Measurements from ENCODE around the gene VTA1.
"Not testable (repeated sequence)": the region's sequence is repeated elsewhere in the genome, so short reads cannot be mapped to it uniquely, and the experiment has no call there.

Gene VTA1

DNA sequence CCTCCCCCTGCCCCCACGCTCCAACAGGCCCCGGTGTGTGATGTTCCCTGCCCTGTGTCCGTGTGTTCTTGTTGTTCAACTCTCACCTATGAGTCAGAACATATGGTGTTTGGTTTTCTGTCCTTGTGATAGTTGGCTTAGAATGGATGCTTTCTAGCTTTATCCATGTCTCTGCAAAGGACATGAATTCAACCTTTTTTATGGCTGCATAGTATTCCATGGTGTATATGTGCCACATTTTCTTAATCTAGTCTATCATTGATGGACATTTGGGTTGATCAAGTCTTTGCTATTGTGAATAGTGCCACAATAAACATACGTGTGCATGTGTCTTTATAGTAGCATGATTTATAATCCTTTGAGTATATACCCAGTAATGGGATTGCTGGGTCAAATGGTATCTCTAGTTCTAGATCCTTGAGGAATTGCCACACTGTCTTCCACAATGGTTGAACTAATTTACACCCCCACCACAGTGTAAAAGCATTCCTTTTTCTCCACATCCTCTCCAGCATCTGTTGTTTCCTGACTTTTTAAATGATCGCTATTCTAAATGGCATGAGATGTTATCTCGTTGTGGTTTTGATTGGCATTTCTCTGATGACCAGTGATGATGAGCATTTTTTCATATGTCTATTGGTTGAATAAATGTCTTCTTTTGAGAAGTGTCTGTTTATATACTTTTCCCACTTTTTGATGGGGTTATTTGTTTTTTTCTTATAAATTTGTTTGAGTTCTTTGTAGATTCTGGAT lies 82.6 kb downstream of the VTA1 start:
- not testable (repeated sequence) for DNase-seq

DNA sequence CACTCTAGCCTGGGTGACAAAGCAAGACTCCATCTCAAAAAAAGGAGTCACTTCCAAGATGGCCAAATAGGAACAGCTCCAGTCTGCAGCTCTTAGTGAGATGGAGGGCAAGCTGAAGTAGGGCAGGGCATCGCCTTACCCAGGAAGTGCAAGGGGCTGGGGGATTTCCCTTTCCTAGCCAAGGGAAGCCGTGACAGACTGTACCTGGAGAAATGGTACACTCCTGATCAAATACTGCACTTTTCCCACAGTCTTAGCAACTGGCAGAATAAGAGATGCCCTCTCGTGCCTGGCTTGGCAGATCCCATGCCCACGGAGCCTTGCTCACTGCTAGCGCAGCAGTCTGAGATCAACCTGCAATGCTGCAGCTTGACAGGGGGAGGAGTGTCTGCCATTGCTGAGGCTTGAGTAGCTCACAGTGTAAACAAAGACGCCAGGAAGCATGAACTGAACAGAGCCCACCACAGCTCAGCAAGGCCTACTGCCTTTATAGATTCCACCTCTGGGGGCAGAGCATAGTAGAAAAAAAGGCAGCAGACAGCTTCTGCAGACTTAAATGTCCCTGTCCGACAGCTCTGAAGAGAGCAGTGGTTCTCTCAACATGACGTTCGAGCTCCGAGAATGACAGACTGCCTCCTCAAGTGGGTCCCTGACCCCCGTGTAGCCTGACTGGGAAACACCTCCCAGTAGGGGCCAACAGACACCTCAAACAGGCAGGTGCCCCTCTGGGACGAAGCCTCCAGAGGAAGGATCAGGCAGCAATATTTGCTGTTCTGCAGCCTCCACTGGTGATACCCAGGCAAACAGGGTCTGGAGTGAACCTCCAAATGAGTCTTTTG lies 85.4 kb downstream of the VTA1 start:
- not testable (repeated sequence) for DNase-seq

DNA sequence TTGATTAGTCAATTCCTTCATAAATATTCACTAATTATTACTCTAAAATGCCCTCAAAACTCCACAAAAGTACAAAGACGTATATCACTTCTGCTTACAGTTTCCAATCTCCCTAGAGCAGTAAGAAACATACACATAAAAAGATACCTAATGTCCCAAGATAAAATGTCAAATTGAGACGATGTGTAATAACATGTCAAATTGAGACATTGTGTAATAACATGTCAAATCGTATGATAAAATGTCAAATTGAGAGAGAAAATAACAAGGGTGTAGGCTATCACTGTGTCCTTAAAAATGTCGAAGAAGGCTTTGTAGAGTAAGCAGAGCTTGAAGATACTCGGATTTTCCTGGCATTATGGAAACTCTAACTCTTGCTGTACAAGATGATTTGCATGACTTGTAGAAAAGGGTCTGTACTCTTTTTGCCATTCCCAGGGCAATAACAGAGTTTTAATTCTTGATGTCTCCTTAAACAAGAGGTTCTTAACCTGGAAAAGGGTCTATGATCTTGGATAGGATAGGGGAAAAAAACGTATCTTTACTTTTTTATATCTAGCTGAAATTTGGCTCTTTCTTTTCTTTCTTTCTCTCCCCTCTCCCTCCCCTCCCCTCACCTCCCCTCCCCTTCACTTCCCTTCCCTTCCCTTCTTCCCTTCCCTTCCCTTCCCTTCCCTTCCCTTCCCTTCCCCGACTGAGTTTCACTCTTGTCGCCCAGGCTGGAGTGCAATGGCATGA lies 87.1 kb downstream of the VTA1 start:
- no peak for DNase-seq

DNA sequence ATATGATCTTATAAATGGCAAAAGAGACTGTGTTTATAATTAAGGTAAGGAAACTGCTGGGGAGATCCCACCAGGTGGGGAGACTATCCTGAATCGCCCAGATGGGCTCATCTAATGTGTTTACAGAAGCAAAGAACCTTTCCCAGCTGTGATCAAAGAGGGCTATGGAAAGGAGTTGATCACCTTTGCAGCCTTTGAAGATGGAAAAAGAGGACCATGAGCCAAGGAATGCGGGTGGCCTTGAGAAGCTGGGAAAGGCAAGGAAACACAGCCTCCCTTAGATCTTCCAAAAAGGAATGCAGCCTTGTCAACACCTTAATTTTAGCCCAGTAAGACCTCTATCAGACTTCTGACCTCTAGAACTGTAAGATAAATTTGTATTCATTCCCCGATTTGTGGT lies 88.2 kb downstream of the VTA1 start:
- DNase-seq, result no peak

DNA sequence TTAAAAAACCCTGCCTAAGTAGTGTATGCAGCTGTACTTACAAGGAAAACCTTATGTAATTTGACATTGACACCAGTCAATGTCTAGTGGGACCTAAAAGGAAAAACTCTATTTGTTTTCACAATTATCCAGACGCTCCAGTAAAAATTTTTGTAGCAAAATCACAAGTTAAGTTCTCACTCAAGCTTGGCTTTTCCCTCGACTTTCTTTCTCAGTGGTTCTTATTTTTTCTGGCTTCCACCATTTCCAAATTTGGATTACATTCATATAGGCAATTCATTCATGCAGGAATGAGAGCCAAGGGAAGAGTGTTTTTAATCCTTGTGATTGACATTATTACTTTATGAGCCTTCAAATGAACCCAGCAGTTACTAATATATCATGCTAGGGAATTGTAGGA lies 88.7 kb downstream of the VTA1 start:
- DNase-seq, result no peak

DNA sequence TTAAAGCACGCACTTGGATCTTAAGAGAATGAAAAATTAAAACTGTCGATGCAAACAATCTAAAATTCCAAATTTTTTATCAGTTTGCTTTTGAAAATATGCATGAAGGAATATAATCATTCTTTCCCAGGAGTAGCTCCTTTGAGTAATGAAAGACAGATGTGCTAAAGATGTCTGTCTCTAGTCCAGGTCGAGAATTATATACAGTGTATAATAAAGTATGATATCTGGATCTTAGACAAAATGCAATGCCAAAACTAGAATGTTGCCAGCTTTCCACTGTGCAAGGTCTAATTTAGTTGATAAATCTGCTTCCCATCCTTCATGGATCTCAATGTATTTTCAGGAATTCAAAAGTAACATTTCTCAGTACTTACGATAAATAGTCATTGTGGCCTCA lies 89.6 kb downstream of the VTA1 start:
- DNase-seq, result no peak

DNA sequence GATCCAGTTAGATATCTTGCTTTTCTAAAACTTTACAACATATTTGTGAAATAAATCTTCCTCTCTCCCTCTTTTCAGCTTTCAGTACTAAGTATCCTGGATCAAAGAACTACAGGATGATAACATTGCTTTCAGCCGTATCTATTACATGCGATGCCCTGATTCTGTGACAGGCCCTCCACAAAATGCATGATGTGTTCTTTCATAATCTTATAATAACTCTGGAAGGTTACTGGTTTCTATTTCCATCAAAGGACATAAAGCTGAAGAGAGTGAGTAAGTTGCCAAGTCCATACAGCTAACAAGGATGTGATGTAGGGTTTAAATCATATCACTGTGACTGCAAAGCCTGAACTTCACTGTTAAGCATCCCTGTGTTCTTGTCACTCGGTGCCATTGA lies 91.8 kb downstream of the VTA1 start:
- no peak for DNase-seq

DNA sequence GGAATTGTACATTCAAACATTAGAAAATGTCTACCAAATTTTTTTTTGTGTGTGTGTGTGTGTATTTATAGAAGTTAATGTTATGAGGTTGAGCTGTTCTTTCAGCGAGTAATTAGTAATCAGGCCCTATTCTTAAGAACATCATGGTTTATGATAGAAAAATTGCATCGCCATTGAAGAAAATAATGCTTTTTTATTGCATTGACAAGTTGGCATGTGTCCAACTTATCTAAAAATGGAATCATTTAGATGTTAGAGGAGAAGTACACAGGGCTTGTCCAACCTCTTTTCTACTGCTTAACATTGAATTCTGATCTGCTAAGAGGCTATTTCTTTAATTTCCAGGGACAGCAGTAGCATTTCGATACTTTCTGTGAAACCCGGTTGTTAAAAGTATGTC lies 93.1 kb downstream of the VTA1 start:
- DNase-seq, result no peak

DNA sequence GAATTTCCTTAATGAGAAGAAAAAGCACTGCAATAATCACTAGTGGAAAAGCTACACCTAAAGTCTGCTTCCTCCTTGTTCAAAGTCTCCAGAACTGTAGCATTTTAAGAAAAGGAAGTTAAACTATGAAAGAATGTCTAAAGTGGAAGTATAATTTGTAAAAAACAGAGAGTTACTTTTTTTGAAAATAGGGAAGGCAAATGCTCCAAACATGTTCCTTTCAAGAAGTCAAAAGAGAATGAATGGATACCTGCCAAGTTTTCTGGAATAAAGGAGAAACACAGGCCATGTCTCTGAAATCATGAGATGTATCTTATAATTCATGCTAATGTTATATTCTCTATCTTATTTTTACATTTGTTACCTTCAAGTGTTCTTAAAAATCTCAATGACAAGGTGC lies 94.0 kb downstream of the VTA1 start:
- no peak for DNase-seq

DNA sequence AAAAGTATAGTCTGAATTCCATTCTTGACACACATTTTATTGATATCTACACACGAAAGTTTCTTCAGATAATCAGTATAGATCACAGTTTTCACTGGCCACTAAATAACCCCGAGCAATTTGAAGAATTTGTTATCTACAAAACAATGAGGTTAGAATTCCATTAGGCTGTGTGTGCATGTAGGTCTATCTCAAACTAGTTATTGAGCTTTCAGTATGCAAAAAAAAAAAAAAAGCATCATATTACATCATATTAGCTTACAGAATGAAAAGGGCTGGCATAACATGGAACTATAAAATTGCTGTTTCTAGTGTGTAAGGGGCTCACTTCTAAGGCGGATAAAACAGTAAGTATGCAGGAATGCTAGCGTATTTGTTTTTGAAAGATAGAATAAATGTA lies 95.2 kb downstream of the VTA1 start:
- no peak for DNase-seq

DNA sequence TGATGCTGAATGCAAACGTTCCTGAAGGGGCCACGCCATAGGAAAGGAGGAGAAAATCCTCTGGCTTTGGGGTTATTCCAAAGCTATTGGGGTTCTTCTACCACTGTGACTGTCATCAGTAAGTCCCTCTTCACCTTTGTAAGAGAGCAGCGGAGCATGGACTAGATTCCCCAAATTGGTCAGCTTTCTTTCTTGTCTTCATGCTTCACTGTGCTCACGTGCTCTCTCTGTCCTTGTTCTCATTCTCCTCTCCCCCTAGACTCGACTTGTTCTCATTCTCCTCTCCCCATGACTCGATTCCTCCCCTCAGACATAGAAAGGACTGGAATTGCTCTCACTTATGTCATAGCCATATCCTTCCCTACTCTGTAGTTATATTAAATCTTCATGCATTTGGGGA lies 99.9 kb downstream of the VTA1 start:
- DNase-seq, result no peak

DNA sequence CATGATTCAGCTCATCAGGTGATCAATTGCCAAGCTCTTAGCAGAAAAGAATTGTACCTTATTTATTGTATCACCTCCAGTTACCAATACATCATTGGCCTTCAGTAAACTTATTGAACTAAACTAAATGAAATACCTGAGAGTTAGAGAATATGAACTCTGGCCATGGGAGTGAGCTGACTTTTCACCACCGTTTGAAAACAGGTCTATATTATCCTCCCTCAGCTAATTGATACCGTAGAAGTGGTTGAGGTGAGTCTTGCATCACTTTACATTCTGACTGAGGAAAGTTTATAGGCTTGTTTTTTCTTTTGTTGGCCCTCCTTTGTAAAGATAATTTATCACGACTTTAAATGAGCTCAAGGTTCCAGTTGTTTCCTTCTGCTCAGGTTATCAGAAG lies 102.2 kb downstream of the VTA1 start:
- DNase-seq, result no peak

DNA sequence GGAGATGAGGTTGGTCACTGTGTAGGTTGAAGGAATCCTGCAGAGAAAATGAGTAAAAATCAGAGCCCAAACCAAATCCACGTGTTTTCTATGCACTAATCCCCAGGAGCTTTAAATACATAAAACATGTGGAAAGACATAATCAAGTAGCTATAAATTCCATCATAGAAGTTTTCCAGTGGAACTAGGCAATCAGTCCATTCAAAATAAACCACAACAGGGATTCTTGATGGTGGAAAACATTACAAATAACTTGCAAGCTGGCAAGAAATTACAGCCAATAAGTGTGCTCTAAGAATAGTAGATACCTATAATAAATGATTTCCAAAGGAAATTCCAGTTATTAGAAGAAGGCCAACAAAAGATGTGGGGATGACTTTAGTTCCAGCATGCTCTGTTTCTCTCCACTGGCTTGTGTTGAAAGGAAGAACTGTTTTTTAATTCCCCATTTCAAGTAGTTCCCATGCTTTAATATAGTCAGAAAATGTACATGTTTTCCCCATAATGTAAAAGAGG lies 104.9 kb downstream of the VTA1 start:
- DNase-seq, result no peak

DNA sequence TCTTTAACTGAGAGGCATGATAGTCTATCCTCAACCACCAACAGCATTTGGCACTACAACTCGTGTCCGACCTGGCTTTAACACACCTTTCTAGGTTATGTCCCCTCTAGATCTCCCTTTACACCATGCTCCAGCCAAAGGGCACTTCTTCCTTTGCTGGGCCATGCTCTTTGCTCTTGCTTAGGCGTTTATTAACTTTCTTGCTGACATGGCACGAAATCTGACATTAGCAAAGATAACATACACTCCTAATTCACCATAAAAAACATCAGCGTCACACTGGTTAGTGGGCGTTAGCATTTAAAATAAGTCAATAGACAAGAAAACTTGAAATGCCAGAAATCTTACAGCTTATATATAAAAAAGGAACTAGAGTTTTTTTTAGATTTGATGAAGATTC lies 107.5 kb downstream of the VTA1 start:
- DNase-seq, result no peak

DNA sequence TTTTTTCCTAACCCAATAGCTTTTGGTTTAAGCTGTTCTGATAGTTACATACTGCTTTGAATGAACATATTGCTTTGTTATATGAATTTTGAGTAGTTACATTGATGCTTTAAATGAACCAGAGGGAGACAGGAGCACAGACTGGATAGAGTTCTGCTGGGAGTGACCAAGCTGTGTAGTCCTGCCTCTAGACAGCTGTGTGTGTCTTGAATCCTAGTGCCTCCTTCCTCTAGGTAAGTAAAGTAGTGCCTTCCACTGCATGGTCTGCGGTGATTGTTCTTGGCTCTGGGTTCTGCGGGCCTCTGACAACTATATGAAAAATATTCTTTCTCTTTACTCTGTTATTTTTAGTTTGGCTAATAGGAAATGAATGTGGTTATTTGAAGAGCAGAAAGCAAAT lies 108.7 kb downstream of the VTA1 start:
- no peak for DNase-seq

DNA sequence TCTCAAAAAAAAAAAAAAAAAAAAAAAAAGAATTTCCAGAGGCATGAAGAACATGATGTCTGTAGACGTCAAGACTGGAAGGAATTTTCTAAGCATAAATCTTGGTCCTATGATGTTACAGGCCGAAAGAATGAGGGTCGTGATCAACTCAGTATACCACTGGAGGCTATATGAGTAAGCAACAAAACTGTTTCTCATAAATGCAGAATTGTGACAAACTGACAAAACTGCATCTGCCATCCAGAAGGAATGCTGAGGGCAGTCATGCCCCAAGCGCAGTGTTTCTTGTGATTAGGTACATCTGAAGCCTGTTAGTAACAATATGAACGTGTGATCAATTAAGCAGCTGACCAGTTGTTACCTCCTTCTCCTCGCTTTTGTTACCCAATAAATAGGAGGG lies 111.2 kb downstream of the VTA1 start:
- DNase-seq, result no peak

DNA sequence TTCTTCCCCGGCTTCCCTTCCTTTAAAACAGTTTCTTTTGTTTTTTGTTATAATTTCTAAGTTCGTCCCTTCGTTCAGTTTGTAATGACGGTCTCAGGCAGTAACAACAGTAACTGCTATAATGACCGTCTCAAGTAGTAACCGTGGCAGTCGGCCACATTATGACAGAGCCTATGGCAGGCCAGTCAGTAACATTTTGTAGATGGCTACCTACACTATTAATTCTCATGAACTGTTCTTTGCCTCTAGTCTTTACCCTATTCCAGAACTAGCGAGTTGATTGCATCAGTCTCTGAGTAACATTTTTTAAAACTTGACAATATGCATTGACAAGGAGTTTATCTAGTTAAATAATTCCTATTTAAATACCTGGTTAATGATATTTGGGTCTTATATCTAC lies 111.7 kb downstream of the VTA1 start:
- no peak for DNase-seq

DNA sequence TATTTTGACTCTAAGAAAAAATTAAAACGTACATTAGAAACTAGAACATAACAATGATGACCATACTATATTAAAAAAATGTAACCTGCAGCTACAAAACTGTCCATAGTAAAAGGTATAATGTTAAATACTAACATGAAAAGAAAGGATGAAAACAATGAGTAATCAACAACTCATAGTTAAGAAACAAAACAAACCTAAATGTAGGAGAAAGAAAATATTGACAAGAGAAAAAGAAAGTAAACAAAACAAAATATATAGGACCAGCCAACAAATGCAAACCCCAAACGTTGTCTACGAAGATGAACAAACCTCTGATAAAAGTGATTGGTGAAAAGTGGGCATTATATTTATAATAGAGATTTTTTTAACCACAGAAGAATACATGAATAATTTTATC lies 113.7 kb downstream of the VTA1 start:
- no peak for DNase-seq

DNA sequence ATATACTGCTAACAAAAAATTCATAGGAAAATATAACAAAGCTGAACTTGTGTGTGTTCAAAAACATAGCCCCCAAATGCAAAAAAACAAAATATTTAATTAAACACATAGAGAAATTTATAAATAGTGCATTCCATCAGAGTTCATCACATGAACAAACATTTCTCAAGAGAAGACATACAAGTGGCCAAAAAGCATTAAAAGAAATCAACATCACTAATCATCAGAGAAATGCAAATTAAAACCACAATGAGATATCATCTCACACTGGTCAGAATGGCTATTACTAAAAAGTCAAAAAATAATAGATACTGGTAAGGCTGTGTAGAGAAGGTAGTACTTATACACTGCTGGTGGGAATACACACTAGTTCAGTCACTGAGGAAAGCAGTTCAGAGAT lies 115.2 kb downstream of the VTA1 start:
- DNase-seq, result no peak

DNA sequence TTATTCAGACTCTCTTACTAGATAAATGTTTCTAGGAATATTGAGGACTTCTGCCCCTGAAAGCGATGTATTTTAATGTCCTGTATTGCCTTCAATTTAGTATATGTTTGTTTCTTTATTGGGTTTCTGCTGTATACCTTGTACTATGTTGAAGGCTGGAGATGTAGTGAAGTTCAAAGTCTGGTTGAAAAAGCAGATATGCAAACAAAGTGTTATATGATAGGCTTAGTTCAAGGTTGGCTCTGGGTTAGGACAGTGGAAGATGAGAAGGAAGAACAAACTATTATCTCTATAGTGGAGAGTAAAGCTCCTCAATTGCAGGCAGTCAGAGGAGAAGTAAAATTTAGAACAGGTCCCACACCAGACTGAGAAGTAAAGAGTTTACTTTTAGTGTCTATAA lies 118.4 kb downstream of the VTA1 start:
- DNase-seq, result no peak

DNA sequence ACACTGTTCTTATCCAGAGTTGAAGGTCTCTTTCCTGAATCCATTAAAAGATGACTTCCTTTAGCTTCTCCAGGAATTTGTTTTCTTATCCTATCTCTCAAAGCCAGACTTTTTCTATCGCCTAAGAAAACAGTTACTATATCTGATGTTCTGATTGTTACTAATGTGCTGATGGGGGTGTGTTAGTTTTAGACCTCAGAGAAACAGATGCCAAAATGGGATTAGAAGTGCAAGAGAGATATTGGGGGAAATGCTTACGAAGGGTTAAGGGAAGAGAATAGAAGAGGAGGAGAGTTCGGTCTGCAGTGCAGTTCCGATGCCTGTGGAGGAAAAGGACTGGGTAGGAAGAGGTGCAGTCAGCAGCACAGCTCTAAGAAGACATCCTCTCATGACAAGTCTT lies 119.0 kb downstream of the VTA1 start:
- no peak for DNase-seq

DNA sequence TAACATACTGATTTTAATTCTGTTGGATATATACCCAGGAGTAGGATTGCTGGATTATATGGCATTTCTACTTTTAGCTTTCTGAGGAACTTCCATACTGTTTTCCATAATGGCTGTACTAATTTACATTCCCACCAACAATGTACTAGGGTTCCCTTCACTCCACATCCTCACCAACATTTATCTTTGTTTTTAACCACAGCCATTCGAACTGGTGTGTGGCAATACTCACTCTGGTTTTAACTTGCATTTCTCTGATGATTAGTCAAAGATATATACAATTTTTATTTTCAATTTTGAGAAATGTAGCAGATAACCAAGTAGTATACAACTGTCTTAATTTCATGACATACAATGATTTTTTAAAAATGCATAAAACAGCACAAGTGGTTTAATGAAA lies 124.4 kb downstream of the VTA1 start:
- DNase-seq, result no peak

Data from T1000 (cell line).